Testis (tissue), 5 donors: ENCODE results near the gene DAZ2. TPM values are rescaled to one million over a fixed set of nuclear protein-coding genes. Genes with fewer than 3 reads are reported as not detected.
"Not testable (repeated sequence)": the region's sequence is repeated elsewhere in the genome, so short reads cannot be mapped to it uniquely, and the experiment has no call there.

Source experiments
- DNase-seq: peaks from one replicate; pipeline ENCODE4 v3.0.0-alpha.2; 2019
- H3K27ac ChIP-seq, 2 donors: fragments of 200-600 bp; sonication (generic); one replicate each; pipeline ENCODE4 v1.5.1; 2019
- H3K27me3 ChIP-seq: fragments of 200-600 bp; sonication (generic); one replicate; pipeline ENCODE4 v1.5.1; 2019
- H3K36me3 ChIP-seq: fragments of 200-600 bp; sonication (generic); one replicate; pipeline ENCODE4 v1.5.1; 2017; ENCODE audit warnings: low read depth; ENCODE audit errors: missing control alignments
- H3K4me1 ChIP-seq: fragments of 200-600 bp; sonication (generic); one replicate; pipeline ENCODE4 v1.5.1; 2019
- H3K4me3 ChIP-seq, 2 donors: fragments of 200-600 bp; sonication (generic); one replicate each; pipeline ENCODE4 v1.5.1; 2017 to 2019
- H3K9me3 ChIP-seq: fragments of 200-600 bp; sonication (generic); one replicate; pipeline ENCODE4 v1.5.1; 2017
- WGBS, 2 donors: methylation state at CpG; one replicate each; pipeline ENCODE4 v1.1.5; 2018; 5-methylcytosine and 5-hydroxymethylcytosine counted together
- intact Hi-C: fragments of 100-400 bp; cut with DNase I; formaldehyde crosslinking; loops from one replicate; pipeline ENCODE4 v1.15.1; 2023; ENCODE audit warnings: low total_unique reads
- long read RNA-seq, 2 donors: transcript quantifications; one replicate each; lab custom pipeline, GENCODE V29; 2026
- polyA plus RNA-seq: library from polyadenylated mRNA; stranded (reverse); fragments of 350-450 nt; fragmentation: Illumina TruSeq; extraction: RNeasy Lipid Tissue Mini Kit (QIAGEN cat#74804); gene quantifications from one replicate; pipeline ENCODE4 v1.2.3, GENCODE V29; 2014; ENCODE audit warnings: low read depth, low replicate concordance; ENCODE audit not compliant: insufficient read depth
- total RNA-seq, 2 donors: library from RNA; depleted of rRNA; stranded (reverse); fragments of >200 nt; gene quantifications; one replicate each; pipeline ENCODE4 v1.2.3, GENCODE V29; 2016

Gene DAZ2, protein sequence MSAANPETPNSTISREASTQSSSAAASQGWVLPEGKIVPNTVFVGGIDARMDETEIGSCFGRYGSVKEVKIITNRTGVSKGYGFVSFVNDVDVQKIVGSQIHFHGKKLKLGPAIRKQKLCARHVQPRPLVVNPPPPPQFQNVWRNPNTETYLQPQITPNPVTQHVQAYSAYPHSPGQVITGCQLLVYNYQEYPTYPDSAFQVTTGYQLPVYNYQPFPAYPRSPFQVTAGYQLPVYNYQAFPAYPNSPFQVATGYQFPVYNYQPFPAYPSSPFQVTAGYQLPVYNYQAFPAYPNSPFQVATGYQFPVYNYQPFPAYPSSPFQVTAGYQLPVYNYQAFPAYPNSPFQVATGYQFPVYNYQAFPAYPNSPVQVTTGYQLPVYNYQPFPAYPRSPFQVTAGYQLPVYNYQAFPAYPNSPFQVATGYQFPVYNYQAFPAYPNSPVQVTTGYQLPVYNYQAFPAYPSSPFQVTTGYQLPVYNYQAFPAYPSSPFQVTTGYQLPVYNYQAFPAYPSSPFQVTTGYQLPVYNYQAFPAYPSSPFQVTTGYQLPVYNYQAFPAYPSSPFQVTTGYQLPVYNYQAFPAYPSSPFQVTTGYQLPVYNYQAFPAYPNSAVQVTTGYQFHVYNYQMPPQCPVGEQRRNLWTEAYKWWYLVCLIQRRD
- total RNA-seq (1 to 10 TPM; 5.1 to 6.9 TPM), polyA plus RNA-seq (6.9 TPM)
- long read RNA-seq, donor 1, result 0 reads
- long read RNA-seq, donor 2, result 0 reads

DNA sequence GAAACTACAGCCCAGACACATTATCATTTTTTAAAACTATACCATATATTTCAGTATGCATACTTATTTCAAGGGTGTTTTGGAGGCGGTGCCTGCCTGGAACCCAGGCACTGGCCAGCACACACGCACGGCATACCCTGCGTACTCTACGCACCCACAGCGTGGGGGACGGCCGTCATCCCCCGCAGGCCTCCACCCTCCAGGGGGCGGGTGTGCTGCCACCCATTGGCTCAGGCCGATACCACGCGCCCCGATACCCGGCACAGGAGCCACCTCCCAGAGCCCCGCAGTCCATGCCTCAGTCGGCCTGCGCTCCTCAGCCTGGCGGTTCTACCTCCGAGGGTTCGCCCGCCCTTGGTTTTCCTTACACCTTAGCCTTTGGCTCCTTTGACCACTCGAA is at the start of gene DAZ2:
Gene DAZ2 (plus strand): TSS at position 301 of the 400 bp plus-strand sequence. CDS start 208 bp downstream, outside the sequence.
- intact Hi-C loops, H3K4me3 ChIP-seq: not testable (repeated sequence)
- WGBS, 2 donors, result no CpG with 5 or more reads among the region's 23 CpGs

DNA sequence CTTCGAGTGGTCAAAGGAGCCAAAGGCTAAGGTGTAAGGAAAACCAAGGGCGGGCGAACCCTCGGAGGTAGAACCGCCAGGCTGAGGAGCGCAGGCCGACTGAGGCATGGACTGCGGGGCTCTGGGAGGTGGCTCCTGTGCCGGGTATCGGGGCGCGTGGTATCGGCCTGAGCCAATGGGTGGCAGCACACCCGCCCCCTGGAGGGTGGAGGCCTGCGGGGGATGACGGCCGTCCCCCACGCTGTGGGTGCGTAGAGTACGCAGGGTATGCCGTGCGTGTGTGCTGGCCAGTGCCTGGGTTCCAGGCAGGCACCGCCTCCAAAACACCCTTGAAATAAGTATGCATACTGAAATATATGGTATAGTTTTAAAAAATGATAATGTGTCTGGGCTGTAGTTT is 20.4 kb upstream of the DAZ2 start, which contains the start of gene DAZ1:
Gene DAZ1 (minus strand): TSS at position 101 of the 400 bp plus-strand sequence. CDS start 208 bp downstream, outside the sequence.
- intact Hi-C loops, DNase-seq, H3K4me1 ChIP-seq, H3K4me3 ChIP-seq, H3K27ac ChIP-seq, H3K36me3 ChIP-seq, H3K9me3 ChIP-seq, H3K27me3 ChIP-seq: not testable (repeated sequence)
- WGBS, 2 donors, result no CpG with 5 or more reads among the region's 23 CpGs

More for the DNA sequence above, at the start of gene DAZ2:
- H3K9me3 ChIP-seq, DNase-seq, H3K36me3 ChIP-seq, H3K4me1 ChIP-seq, H3K27ac ChIP-seq, H3K27me3 ChIP-seq: not testable (repeated sequence)

DNA sequence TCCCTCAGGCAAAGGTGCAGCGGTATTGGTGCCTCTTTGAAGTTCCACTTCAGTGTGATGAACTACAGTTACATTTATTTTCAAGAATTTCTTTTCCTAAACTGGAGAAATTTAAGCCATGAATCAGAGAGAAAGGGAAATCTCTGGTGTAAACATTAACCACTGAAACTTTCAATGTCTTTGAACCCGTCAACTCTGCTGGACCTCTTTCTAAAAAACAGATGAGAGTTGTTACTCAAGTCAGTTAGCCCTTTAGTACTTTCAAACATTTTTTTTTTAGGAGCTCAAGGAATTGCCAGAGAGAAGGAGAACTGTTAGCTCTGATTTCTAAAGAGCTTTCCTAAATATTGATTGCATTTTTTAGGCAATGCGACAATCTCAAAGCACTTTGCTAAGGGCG is 11.9 kb upstream of the DAZ2 start:
- H3K36me3 ChIP-seq, H3K4me1 ChIP-seq, H3K27me3 ChIP-seq, H3K4me3 ChIP-seq, H3K27ac ChIP-seq, H3K9me3 ChIP-seq, DNase-seq, intact Hi-C loops: not testable (repeated sequence)
- no CpG with 5 or more reads among the region's 4 CpGs for WGBS, 2 donors

DNA sequence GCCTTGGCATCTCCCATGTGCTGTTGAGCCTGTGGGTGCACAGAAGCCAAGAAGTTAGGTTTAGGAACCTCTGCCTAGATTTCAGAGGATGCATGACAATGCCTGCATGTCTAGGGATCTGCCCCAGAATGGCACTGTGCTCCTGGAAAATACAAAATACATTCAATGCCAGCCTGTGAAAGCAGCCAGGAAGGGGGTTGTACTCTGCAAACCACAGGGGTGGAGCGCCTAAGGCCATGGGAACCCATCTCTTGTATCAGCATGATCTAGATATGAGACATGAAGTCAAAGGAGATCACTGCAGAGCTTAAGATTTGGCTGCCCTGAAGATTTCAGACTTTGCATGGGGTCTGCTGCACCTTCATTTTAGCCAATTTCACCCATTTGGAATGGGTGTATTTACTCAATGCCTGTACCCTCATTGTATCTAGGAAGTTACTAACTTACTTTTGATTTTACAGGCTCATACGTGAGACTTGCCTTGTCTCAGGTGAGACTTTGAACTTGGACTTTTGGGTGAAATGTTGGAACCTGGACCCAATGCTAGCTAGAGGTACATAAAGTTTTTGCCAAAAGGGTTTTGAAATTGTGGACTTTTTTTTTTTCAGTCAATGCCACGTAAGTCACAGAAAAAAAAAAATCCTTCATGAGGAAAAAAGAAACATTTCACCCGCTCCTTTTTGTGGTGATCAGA is 9.4 kb upstream of the DAZ2 start:
- H3K4me3 ChIP-seq, H3K9me3 ChIP-seq, H3K27me3 ChIP-seq, H3K4me1 ChIP-seq, intact Hi-C loops, H3K27ac ChIP-seq, DNase-seq, H3K36me3 ChIP-seq: not testable (repeated sequence)
- 43% methylated on average over 1 of the region's 4 CpGs; no CpG with 5 or more reads in 1 of the 2 donors for WGBS, 2 donors

DNA sequence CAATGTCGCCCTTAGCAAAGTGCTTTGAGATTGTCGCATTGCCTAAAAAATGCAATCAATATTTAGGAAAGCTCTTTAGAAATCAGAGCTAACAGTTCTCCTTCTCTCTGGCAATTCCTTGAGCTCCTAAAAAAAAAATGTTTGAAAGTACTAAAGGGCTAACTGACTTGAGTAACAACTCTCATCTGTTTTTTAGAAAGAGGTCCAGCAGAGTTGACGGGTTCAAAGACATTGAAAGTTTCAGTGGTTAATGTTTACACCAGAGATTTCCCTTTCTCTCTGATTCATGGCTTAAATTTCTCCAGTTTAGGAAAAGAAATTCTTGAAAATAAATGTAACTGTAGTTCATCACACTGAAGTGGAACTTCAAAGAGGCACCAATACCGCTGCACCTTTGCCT is 8.7 kb upstream of the DAZ2 start:
- H3K27me3 ChIP-seq, H3K4me3 ChIP-seq, H3K4me1 ChIP-seq, H3K27ac ChIP-seq, DNase-seq, H3K9me3 ChIP-seq, H3K36me3 ChIP-seq, intact Hi-C loops: not testable (repeated sequence)
- WGBS, 2 donors, result no CpG with 5 or more reads among the region's 4 CpGs

Other genes starting within 250 kb of the DAZ2 start
- under 1 TPM in 1 of 2 donors, not detected in 1; 0.87 TPM for gene BPY2, start 235.3 kb upstream of the DAZ2 start, total RNA-seq
- gene BPY2, start 235.3 kb upstream of the DAZ2 start, polyA plus RNA-seq, result 2.7 TPM
- gene DAZ1, start 20.5 kb upstream of the DAZ2 start, total RNA-seq, result 1 to 10 TPM in 1 of 2 donors, under 1 TPM in 1; 0.63 to 5.3 TPM
- gene DAZ1, start 20.5 kb upstream of the DAZ2 start, polyA plus RNA-seq, result 8.9 TPM